GM19324 (cell line): Measurements from ENCODE around the gene ISCU.
"Not testable (repeated sequence)": the region's sequence is repeated elsewhere in the genome, so short reads cannot be mapped to it uniquely, and the experiment has no call there.

Source experiments
- ATAC-seq: cut with Tn5 transposase; IDR thresholded peaks from one replicate; pipeline ENCODE4 v1.9.1; 2021; ENCODE audit warnings: mild to moderate bottlenecking, moderate library complexity; ENCODE audit not compliant: unreplicated experiment, low FRiP score

The ISCU gene

GRCh38 chr12:108542320-108542719 is 20.1 kb upstream of the ISCU start:
- no peak for ATAC-seq

- ATAC-seq = no peak
Observed at GRCh38 chr12:108543652-108544051, 18.7 kb upstream of the ISCU start.

- no peak for ATAC-seq
Observed at GRCh38 chr12:108547686-108548085, 14.7 kb upstream of the ISCU start.

- ATAC-seq = no peak
Observed at GRCh38 chr12:108548954-108549521, 13.4 kb upstream of the ISCU start.

GRCh38 chr12:108551535-108551934 is 10.9 kb upstream of the ISCU start:
- ATAC-seq = no peak

- ATAC-seq = no peak
Observed at GRCh38 chr12:108553799-108554198, 8.6 kb upstream of the ISCU start.

GRCh38 chr12:108555383-108555782 is 7.0 kb upstream of the ISCU start:
- not testable (repeated sequence) for ATAC-seq

GRCh38 chr12:108559007-108559655 is 3.3 kb upstream of the ISCU start:
- ATAC-seq = no peak

- ATAC-seq = no peak
Observed at GRCh38 chr12:108559748-108560147, 2.6 kb upstream of the ISCU start.

GRCh38 chr12:108560321-108560721 is 2.1 kb upstream of the ISCU start:
- no peak for ATAC-seq

GRCh38 chr12:108560752-108561719 is 1.4 kb upstream of the ISCU start, which contains the start of gene SART3:
TSS of gene SART3 (minus strand) at chr12:108561173. CDS start at chr12:108561154, 19 bp downstream.
- peak; percentile 37 for ATAC-seq

GRCh38 chr12:108561852-108562347 is 496 bp upstream of the ISCU start:
- no peak for ATAC-seq

GRCh38 chr12:108563136-108563803 is 874 bp downstream of the ISCU start:
- ATAC-seq = peak; percentile 29

GRCh38 chr12:108563804-108564151 is 1.4 kb downstream of the ISCU start:
- no peak for ATAC-seq

- ATAC-seq = no peak
Observed at GRCh38 chr12:108564724-108565123, 2.3 kb downstream of the ISCU start.

GRCh38 chr12:108565146-108565545 is 2.8 kb downstream of the ISCU start:
- no peak for ATAC-seq

GRCh38 chr12:108565976-108566375 is 3.6 kb downstream of the ISCU start:
- ATAC-seq = no peak

- ATAC-seq = no peak
Observed at GRCh38 chr12:108566452-108566851, 4.1 kb downstream of the ISCU start.

GRCh38 chr12:108567406-108568337 is 5.3 kb downstream of the ISCU start:
- ATAC-seq = no peak
